Measurements from ENCODE around the gene ZNF48.

DNA sequence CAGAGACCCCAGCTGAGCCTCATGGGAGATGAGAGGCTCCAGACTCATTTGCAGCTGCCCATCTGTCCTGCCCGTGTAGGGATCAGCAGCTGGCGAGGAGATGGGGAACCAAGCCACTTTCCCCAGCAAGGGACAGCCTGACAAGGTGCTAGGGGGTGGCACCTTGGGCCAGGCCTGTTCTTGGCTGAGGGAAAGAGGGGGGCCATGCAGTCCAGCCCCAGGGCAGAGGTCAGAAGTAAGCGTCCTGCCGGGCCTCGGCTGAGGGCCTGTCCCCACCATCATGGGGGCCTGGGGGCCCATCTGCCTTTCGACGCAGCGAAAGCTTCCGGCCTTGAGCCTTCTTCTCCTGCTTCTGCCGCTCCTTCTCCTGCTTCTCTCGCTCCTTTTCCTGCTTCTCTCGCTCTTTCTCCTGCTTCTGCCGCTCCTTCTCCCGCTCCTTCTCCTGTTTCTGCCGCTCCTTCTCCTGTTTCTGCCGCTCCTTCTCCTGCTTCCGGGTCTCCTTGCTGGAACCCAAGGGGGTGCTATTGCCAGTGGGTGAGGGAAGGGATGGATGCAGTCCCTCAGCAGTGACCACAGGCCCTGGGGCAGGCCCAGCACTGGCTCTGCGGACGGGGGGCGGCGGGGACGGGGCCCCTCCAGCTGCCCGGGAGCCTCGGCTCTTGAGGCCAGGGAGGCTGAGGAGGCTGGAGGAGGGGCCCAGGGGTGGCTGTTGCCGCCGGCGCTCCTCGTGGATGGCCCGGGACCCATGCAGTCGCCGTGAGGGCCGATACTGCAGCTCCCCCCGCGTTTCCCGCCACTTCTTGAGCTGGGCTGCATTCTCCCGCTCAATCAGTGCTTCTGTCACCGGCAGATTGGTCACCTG, 37.3 kb upstream of the ZNF48 start:
- TF ChIP-seq, protein P1, sequence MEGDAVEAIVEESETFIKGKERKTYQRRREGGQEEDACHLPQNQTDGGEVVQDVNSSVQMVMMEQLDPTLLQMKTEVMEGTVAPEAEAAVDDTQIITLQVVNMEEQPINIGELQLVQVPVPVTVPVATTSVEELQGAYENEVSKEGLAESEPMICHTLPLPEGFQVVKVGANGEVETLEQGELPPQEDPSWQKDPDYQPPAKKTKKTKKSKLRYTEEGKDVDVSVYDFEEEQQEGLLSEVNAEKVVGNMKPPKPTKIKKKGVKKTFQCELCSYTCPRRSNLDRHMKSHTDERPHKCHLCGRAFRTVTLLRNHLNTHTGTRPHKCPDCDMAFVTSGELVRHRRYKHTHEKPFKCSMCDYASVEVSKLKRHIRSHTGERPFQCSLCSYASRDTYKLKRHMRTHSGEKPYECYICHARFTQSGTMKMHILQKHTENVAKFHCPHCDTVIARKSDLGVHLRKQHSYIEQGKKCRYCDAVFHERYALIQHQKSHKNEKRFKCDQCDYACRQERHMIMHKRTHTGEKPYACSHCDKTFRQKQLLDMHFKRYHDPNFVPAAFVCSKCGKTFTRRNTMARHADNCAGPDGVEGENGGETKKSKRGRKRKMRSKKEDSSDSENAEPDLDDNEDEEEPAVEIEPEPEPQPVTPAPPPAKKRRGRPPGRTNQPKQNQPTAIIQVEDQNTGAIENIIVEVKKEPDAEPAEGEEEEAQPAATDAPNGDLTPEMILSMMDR (conservative IDR thresholded peaks at IDR 0.05; ENCODE audit: low read depth, low read length) = no peak
- no peak for TF ChIP-seq EZH2 (IDR thresholded peaks at IDR 0.05; ENCODE audit: low read length, unreplicated experiment)
